HL-60 (cell line): Measurements from ENCODE around the gene TUBA1C.

Experiments used
- DNase-seq, 2 experiments: peaks; one replicate each; pipeline ENCODE4 v3.0.0-alpha.2; 2010 to 2020; ENCODE audit warnings: low read depth in 1 of 2, low spot score in 1 of 2
- H3K27ac ChIP-seq: fragments of 250-450 bp; sonication (Bioruptor Pico); replicated peaks from 2 replicates; pipeline ENCODE4 v1.5.1; 2020; ENCODE audit warnings: mild to moderate bottlenecking, moderate library complexity
- H3K27me3 ChIP-seq: fragments of 250-450 bp; sonication (Bioruptor Pico); 2 replicates; pipeline ENCODE4 v1.5.1; 2021; ENCODE audit warnings: mild to moderate bottlenecking, moderate library complexity; ENCODE audit not compliant: insufficient read depth, poor library complexity, severe bottlenecking
- H3K4me3 ChIP-seq: replicated peaks from 2 replicates; pipeline ENCODE4 v1.5.1; 2011; ENCODE audit warnings: mild to moderate bottlenecking, control low read depth, low read length; ENCODE audit not compliant: insufficient read depth
- GABPA ChIP-seq: IDR thresholded peaks from 2 replicates; pipeline ENCODE4 v1.6.1; 2012; ENCODE audit warnings: low read depth
- POLR2AphosphoS5 ChIP-seq: IDR thresholded peaks from 2 replicates; pipeline ENCODE4 v1.6.1; 2012; ENCODE audit warnings: low read depth
- SPI1 ChIP-seq: IDR thresholded peaks from 2 replicates; pipeline ENCODE4 v1.6.1; 2012; ENCODE audit warnings: low read depth, mild to moderate bottlenecking, borderline replicate concordance
- TF ChIP-seq, protein P1 (sequence below): IDR thresholded peaks from one replicate; pipeline ENCODE4 v1.5.1; 2011; ENCODE audit warnings: low read length, control low read depth, inconsistent platforms; ENCODE audit not compliant: insufficient read depth
- TF ChIP-seq, protein P2 (sequence below): IDR thresholded peaks from 2 replicates; pipeline ENCODE4 v1.6.1; 2012; ENCODE audit warnings: low read depth; ENCODE audit not compliant: insufficient replicate concordance

Gene TUBA1C

DNA sequence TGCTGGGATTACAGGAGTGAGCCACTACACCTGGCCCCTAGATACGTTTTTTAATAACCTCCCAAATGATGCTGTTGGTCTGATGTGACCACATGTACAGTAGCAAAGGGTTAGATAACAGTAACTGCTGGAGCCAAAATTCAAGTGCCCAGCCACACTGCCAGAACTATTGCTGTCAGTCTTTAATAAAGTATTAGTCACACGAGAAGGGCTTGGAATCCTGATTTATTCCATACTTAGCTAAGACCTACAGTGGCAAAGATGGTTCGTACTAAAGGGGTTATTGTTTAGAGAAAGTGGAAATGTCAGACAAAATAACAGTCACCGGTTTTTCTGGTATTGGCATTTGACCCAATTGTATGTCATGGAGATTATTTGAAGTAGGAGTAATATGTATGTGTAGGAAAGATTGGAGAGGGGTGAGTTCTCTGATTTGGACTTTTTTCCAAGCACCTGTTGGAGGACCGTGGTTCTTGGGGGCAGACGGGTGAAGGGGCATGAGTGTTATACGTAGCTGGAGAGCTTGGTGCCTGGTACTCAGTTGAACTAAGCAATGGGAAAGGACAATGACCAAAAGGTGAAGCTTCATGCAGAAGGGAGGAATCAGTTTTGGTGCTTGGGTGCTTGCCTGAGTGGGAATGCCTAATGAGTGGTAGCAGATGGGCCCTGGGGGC is 9.7 kb downstream of the TUBA1C start:
- TF ChIP-seq SPI1 (no peak), POLR2AphosphoS5 (no peak)
- TF ChIP-seq, protein P1, sequence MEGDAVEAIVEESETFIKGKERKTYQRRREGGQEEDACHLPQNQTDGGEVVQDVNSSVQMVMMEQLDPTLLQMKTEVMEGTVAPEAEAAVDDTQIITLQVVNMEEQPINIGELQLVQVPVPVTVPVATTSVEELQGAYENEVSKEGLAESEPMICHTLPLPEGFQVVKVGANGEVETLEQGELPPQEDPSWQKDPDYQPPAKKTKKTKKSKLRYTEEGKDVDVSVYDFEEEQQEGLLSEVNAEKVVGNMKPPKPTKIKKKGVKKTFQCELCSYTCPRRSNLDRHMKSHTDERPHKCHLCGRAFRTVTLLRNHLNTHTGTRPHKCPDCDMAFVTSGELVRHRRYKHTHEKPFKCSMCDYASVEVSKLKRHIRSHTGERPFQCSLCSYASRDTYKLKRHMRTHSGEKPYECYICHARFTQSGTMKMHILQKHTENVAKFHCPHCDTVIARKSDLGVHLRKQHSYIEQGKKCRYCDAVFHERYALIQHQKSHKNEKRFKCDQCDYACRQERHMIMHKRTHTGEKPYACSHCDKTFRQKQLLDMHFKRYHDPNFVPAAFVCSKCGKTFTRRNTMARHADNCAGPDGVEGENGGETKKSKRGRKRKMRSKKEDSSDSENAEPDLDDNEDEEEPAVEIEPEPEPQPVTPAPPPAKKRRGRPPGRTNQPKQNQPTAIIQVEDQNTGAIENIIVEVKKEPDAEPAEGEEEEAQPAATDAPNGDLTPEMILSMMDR = no peak
- TF ChIP-seq, protein P2, sequence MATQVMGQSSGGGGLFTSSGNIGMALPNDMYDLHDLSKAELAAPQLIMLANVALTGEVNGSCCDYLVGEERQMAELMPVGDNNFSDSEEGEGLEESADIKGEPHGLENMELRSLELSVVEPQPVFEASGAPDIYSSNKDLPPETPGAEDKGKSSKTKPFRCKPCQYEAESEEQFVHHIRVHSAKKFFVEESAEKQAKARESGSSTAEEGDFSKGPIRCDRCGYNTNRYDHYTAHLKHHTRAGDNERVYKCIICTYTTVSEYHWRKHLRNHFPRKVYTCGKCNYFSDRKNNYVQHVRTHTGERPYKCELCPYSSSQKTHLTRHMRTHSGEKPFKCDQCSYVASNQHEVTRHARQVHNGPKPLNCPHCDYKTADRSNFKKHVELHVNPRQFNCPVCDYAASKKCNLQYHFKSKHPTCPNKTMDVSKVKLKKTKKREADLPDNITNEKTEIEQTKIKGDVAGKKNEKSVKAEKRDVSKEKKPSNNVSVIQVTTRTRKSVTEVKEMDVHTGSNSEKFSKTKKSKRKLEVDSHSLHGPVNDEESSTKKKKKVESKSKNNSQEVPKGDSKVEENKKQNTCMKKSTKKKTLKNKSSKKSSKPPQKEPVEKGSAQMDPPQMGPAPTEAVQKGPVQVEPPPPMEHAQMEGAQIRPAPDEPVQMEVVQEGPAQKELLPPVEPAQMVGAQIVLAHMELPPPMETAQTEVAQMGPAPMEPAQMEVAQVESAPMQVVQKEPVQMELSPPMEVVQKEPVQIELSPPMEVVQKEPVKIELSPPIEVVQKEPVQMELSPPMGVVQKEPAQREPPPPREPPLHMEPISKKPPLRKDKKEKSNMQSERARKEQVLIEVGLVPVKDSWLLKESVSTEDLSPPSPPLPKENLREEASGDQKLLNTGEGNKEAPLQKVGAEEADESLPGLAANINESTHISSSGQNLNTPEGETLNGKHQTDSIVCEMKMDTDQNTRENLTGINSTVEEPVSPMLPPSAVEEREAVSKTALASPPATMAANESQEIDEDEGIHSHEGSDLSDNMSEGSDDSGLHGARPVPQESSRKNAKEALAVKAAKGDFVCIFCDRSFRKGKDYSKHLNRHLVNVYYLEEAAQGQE = no peak
- H3K27me3 ChIP-seq = no peaks in the 10 kb centered on the region
- H3K4me3 ChIP-seq = no peak overlapping the region
- DNase-seq = no peak
- no peak overlapping the region for H3K27ac ChIP-seq

DNA sequence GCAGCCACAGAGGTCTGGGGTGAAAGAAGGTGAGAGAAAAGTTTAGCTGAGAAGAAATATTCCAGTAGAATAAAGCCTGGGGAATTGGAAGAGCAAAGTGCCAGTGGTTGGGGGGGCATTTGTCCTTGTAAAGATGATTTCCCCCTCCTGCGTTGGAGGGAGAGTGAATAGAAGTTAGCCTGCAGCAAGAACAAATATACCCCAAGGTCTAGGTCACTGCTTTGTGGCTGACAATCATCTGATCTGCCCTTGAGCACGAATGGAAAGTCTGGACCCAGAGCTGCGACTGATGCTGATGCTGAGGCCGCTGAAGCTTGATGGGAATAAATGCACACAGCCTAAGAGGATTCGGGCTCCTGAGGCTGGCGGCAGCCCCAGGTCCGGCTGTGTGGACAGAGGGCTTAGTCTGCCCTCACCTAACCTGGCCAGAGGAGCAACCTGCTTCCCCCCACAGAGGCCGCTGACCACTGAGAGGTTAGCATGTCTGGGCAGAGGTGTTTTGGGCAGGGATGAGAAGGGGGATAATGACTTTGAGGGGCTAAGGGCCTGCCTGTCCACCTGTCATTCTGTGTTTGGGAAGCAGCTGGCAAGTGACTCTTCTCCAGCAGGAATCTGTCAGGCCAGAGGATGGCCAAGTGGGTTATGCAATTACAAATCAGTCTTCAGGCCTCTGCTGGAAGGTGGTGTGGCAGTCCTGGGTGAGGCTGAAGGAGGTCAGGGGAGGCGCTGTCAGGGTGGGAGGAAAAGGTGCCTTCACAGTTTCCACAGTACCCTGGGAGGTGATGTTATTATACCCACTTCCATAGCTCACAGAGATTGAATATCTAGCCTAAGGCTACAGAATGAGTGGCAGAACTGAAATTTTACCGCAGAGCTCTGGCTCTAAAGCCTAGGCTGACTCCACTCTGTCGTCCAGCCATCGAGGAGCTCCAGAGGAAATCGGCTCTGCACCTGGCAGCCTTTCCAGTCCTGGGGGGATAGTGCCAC is 11.7 kb downstream of the TUBA1C start:
- Histone ChIP-seq H3K27ac (no peak overlapping the region), H3K4me3 (no peak overlapping the region), H3K27me3 (no peaks in the 10 kb centered on the region)
- TF ChIP-seq, protein P1 = no peak
- TF ChIP-seq POLR2AphosphoS5 = no peak
- TF ChIP-seq GABPA = no peak
- no peak for TF ChIP-seq SPI1
- TF ChIP-seq, protein P2 = no peak
- DNase-seq = no peak

DNA sequence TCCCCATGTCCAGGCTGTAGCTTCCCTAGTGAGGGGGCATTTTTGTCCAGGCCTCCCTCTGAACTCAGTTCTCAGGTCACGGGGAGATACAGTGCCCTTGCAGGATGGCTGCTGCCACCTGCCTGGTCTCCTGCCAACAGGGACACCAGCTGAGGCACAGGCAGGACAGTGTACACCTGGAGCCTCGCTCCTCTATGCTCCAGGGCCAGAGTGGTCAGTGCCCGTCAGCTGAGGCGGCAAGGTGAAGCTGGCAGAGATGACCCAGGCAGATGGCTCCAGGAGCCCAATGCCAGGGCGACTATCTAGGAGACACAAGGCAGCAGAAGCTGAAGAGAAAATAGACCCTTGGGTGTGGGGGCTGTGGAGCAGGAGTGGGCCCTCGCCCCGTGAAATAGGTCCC is 12.6 kb downstream of the TUBA1C start:
- no peak overlapping the region for H3K27ac ChIP-seq
- TF ChIP-seq POLR2AphosphoS5 (no peak), SPI1 (no peak), GABPA (no peak)
- TF ChIP-seq, protein P2 = no peak
- TF ChIP-seq, protein P1 = no peak
- no peaks in the 10 kb centered on the region for H3K27me3 ChIP-seq
- DNase-seq = no peak
- no peak overlapping the region for H3K4me3 ChIP-seq
